ENCODE data around the gene AURKAIP1.

Gene AURKAIP1

DNA sequence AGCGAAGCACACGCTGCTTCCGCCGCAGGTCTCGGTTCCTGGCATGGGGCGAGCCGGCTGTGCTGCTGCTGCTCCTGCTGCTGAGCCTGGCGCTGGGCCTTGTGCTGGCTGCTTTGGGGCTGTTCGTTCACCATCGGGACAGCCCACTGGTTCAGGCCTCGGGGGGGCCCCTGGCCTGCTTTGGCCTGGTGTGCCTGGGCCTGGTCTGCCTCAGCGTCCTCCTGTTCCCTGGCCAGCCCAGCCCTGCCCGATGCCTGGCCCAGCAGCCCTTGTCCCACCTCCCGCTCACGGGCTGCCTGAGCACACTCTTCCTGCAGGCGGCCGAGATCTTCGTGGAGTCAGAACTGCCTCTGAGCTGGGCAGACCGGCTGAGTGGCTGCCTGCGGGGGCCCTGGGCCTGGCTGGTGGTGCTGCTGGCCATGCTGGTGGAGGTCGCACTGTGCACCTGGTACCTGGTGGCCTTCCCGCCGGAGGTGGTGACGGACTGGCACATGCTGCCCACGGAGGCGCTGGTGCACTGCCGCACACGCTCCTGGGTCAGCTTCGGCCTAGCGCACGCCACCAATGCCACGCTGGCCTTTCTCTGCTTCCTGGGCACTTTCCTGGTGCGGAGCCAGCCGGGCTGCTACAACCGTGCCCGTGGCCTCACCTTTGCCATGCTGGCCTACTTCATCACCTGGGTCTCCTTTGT is 41.3 kb downstream of the AURKAIP1 start:
- TF ChIP-seq SIN3A (IDR thresholded peaks at IDR 0.05; ENCODE audit: borderline replicate concordance, insufficient read depth, low read length) (no peak), POLR2AphosphoS5 (IDR thresholded peaks at IDR 0.05; ENCODE audit: low read depth, low read length) (no peak), TAF1 (IDR thresholded peaks at IDR 0.05; ENCODE audit: borderline replicate concordance, insufficient read depth, low read length) (no peak)

GRCh38 chr1:1332774-1333480 is 42.1 kb downstream of the AURKAIP1 start:
- no peak for TF ChIP-seq FOXP2 (optimal IDR thresholded peaks at IDR 0.05; ENCODE audit: borderline replicate concordance, extremely low read depth, extremely low read length, insufficient read depth)
- 0 out of 2 replicates have a peak, but pooled peaks have one; percentile 2 for TF ChIP-seq POLR2AphosphoS5 (IDR thresholded peaks at IDR 0.05; ENCODE audit: low read depth, low read length)

- TF ChIP-seq, protein P1, sequence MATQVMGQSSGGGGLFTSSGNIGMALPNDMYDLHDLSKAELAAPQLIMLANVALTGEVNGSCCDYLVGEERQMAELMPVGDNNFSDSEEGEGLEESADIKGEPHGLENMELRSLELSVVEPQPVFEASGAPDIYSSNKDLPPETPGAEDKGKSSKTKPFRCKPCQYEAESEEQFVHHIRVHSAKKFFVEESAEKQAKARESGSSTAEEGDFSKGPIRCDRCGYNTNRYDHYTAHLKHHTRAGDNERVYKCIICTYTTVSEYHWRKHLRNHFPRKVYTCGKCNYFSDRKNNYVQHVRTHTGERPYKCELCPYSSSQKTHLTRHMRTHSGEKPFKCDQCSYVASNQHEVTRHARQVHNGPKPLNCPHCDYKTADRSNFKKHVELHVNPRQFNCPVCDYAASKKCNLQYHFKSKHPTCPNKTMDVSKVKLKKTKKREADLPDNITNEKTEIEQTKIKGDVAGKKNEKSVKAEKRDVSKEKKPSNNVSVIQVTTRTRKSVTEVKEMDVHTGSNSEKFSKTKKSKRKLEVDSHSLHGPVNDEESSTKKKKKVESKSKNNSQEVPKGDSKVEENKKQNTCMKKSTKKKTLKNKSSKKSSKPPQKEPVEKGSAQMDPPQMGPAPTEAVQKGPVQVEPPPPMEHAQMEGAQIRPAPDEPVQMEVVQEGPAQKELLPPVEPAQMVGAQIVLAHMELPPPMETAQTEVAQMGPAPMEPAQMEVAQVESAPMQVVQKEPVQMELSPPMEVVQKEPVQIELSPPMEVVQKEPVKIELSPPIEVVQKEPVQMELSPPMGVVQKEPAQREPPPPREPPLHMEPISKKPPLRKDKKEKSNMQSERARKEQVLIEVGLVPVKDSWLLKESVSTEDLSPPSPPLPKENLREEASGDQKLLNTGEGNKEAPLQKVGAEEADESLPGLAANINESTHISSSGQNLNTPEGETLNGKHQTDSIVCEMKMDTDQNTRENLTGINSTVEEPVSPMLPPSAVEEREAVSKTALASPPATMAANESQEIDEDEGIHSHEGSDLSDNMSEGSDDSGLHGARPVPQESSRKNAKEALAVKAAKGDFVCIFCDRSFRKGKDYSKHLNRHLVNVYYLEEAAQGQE (IDR thresholded peaks at IDR 0.05; ENCODE audit: insufficient read depth in 1 of 2, low read depth in 2 of 2, low read length in 2 of 2) = no peak
- no peak for TF ChIP-seq POLR2AphosphoS5 (IDR thresholded peaks at IDR 0.05; ENCODE audit: low read depth, low read length)
- no peak for TF ChIP-seq SIN3A (IDR thresholded peaks at IDR 0.05; ENCODE audit: borderline replicate concordance, insufficient read depth, low read length)
- no peak for TF ChIP-seq TAF1 (IDR thresholded peaks at IDR 0.05; ENCODE audit: borderline replicate concordance, insufficient read depth, low read length)
- TF ChIP-seq FOXP2 (optimal IDR thresholded peaks at IDR 0.05; ENCODE audit: borderline replicate concordance, extremely low read depth, extremely low read length, insufficient read depth) = no peak
Measured at GRCh38 chr1:1332031-1332755, 42.8 kb downstream of the AURKAIP1 start.

DNA sequence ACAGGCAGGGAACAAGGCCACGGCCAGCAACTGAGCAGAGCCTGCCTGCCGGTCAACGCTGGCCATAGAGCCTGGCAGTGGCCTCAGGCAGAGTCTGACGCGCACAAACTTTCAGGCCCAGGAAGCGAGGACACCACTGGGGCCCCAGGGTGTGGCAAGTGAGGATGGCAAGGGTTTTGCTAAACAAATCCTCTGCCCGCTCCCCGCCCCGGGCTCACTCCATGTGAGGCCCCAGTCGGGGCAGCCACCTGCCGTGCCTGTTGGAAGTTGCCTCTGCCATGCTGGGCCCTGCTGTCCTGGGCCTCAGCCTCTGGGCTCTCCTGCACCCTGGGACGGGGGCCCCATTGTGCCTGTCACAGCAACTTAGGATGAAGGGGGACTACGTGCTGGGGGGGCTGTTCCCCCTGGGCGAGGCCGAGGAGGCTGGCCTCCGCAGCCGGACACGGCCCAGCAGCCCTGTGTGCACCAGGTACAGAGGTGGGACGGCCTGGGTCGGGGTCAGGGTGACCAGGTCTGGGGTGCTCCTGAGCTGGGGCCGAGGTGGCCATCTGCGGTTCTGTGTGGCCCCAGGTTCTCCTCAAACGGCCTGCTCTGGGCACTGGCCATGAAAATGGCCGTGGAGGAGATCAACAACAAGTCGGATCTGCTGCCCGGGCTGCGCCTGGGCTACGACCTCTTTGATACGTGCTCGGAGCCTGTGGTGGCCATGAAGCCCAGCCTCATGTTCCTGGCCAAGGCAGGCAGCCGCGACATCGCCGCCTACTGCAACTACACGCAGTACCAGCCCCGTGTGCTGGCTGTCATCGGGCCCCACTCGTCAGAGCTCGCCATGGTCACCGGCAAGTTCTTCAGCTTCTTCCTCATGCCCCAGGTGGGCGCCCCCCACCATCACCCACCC is 43.7 kb downstream of the AURKAIP1 start, which contains the start of gene TAS1R3:
Gene TAS1R3 (plus strand): TSS at position 213 of the 898 bp plus-strand sequence. CDS start 66 bp downstream, at position 279.
- TF ChIP-seq POLR2AphosphoS5 (IDR thresholded peaks at IDR 0.05; ENCODE audit: low read depth, low read length) (no peak), TAF1 (IDR thresholded peaks at IDR 0.05; ENCODE audit: borderline replicate concordance, insufficient read depth, low read length) (no peak), SIN3A (IDR thresholded peaks at IDR 0.05; ENCODE audit: borderline replicate concordance, insufficient read depth, low read length) (no peak), FOXP2 (optimal IDR thresholded peaks at IDR 0.05; ENCODE audit: borderline replicate concordance, extremely low read depth, extremely low read length, insufficient read depth) (no peak)

DNA sequence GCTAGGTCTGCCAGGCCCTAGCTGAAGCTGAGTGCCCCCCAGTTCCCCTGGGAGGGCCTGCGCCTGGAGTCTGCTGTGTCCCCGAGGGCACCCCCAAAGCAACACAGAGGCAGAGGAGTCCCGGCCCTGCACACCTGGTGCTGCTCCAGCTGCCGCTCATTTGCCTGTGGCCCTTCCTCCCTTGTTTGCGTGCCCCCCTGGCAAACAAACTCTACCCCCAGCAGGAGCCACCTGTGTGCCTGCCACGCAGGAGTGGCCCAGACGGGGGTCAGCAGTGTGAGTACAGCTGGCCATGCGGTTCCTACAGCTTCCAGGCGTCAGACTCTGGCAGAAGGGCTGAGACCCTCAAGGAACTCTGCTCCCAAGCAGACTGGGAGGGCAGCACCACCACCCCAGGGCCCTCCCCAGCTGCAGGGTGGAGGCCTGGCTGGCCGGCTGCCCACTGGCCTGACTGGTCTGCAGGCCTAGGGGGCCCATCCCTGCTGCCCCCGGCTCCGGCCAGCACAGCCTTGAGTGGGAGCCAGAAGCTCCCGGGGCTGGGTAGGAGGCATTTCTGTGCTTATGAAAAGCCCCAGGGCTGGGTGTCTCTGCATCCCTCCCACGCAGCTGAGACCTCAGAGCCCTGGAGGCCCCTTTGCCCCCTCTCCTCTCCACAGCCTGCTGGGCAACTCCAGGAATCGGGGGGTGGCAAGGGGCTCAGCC is 44.5 kb downstream of the AURKAIP1 start:
- TF ChIP-seq, protein P1 (IDR thresholded peaks at IDR 0.05; ENCODE audit: insufficient read depth in 1 of 2, low read depth in 2 of 2, low read length in 2 of 2) = no peak
- TF ChIP-seq FOXP2 (optimal IDR thresholded peaks at IDR 0.05; ENCODE audit: borderline replicate concordance, extremely low read depth, extremely low read length, insufficient read depth) (no peak), TAF1 (IDR thresholded peaks at IDR 0.05; ENCODE audit: borderline replicate concordance, insufficient read depth, low read length) (no peak), SIN3A (IDR thresholded peaks at IDR 0.05; ENCODE audit: borderline replicate concordance, insufficient read depth, low read length) (no peak), POLR2AphosphoS5 (IDR thresholded peaks at IDR 0.05; ENCODE audit: low read depth, low read length) (no peak)

Measured in PFSK-1 (cell line).